ENCODE results near the gene PTPN4. TPM values are rescaled to one million over a fixed set of nuclear protein-coding genes. Genes with fewer than 3 reads are reported as not detected.

The PTPN4 gene
- total RNA-seq, 1 donor, result 28.5 TPM

DNA sequence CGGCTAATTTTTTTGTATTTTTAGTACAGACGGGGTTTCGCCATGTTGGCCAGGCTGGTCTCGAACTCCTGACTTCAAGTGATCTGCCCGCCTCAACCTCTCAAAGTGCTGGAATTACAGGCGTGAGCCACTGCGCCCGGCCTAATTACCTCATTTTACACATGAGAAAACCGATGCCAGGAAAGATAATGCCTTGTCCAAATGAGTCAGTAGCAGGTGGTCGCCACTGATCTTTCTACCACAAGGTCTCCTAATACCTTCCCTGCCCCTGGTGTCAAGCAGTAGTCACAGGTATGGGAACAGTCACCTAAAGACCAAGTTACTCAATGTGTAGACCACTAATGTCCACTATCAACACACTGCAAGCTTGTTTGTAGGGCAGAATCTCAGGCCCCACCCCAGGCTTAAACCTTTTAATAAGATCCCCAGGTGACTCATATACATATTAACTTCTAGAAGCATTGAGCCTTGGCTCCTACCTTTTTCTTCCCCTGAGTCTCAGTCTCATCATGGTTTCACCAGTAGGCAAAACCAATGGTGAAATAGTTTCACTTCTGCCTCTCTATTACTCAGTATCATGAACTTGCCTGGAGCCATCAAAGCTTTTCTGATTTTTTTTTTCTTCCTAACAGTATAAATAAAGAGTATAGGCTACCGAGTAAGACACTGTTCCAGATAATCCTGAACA is 246.3 kb downstream of the PTPN4 start:
- TF ChIP-seq, protein P1, sequence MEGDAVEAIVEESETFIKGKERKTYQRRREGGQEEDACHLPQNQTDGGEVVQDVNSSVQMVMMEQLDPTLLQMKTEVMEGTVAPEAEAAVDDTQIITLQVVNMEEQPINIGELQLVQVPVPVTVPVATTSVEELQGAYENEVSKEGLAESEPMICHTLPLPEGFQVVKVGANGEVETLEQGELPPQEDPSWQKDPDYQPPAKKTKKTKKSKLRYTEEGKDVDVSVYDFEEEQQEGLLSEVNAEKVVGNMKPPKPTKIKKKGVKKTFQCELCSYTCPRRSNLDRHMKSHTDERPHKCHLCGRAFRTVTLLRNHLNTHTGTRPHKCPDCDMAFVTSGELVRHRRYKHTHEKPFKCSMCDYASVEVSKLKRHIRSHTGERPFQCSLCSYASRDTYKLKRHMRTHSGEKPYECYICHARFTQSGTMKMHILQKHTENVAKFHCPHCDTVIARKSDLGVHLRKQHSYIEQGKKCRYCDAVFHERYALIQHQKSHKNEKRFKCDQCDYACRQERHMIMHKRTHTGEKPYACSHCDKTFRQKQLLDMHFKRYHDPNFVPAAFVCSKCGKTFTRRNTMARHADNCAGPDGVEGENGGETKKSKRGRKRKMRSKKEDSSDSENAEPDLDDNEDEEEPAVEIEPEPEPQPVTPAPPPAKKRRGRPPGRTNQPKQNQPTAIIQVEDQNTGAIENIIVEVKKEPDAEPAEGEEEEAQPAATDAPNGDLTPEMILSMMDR (IDR thresholded peaks at IDR 0.05; ENCODE audit: insufficient read depth, low read depth, low read length), result no peak
- H3K4me3 ChIP-seq (ENCODE audit: low read depth, low read length), result no peak overlapping the region

DNA sequence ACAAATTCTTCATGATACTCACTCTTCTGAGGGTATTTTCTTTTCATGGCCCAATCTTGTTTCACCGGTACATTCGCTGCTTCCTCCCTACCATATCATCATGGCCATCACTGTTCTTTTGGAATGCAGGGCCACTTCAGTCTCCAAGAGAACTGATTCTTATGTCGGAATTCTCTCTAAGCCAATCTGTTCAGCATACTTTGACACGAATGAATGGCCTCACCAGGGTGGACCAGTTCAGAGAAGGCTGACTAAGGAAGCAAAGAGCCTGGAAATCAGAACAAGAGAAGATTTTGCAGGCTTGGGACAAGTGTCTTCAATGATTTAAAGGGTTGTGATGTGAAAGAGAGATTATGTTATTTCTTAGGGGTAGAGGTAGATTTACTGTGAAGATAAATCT is 248.1 kb downstream of the PTPN4 start:
- no peak for DNase-seq (ENCODE audit: low read depth)
- TF ChIP-seq, protein P1 (IDR thresholded peaks at IDR 0.05; ENCODE audit: insufficient read depth, low read depth, low read length), result no peak
- no peak overlapping the region for H3K4me3 ChIP-seq (ENCODE audit: low read depth, low read length)

More for the DNA sequence above, 246.3 kb downstream of the PTPN4 start:
- DNase-seq (ENCODE audit: low read depth), result no peak

DNA sequence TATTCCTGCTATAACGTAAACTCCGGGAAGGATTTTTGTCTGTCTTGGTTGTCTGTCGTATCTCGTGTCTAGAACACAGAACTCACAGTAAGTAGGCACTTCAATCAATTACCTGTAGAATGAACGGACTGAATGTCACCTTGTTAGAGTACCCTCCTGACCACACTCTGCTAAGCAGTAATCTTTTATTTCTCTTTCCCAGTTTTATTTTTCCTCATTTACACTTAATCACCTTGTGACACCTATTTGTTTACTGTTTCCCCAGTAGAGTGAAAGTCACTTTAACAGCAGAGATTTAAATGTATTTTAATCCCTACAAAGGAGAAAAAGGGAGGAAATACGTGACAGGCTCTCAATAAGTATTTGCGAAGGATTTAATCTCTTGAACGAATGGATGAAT is 252.6 kb downstream of the PTPN4 start:
- TF ChIP-seq, protein P1 (IDR thresholded peaks at IDR 0.05; ENCODE audit: insufficient read depth, low read depth, low read length), result no peak
- no peak for DNase-seq (ENCODE audit: low read depth)

GRCh38 chr2:120012771-120013596 is 253.3 kb downstream of the PTPN4 start, which contains the start of gene EPB41L5:
Gene EPB41L5 (plus strand): TSS chr2:120013077. CDS start chr2:120019085, 6,008 bp downstream.
- H3K4me3 ChIP-seq (ENCODE audit: low read depth, low read length), result peak within 1 kb of the TSS; percentile 85
- TF ChIP-seq, protein P1 (IDR thresholded peaks at IDR 0.05; ENCODE audit: insufficient read depth, low read depth, low read length), result peak; percentile 6
- peak; percentile 96 for DNase-seq (ENCODE audit: low read depth)

More for the DNA sequence above, 252.6 kb downstream of the PTPN4 start:
- H3K4me3 ChIP-seq (ENCODE audit: low read depth, low read length), result peak overlapping the region; percentile 85

DNA sequence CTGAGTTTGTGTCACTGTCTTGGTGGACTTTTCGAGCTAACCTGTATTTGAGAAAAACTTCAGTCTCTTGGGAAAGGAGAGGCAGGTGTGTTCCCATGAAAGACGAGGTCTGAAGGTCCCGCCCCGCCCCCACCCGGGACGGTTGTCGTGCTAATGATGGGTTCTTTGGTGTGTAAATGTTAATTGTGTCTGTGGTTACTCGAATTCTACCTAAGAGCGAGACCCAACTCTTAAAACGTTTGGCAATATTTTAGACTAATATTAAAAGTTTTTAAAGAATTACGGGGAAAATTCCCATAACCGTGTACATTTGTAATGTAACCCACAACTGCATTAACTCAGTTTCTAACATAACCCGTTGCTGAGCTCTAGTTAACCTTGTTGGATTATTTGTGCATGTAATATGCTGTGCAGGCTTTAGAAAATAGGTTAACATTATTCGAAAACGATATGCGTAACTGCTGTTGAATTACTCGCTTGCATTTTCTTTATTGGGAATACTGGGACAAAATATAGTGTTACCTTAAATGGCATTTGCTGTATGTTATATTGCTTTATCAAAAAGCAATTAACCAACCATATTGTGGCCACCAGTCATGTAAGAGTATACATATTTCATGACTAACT is 254.0 kb downstream of the PTPN4 start:
- no peak for DNase-seq (ENCODE audit: low read depth)
- TF ChIP-seq, protein P1 (IDR thresholded peaks at IDR 0.05; ENCODE audit: insufficient read depth, low read depth, low read length), result no peak
- H3K4me3 ChIP-seq (ENCODE audit: low read depth, low read length), result peak overlapping the region; percentile 85

DNA sequence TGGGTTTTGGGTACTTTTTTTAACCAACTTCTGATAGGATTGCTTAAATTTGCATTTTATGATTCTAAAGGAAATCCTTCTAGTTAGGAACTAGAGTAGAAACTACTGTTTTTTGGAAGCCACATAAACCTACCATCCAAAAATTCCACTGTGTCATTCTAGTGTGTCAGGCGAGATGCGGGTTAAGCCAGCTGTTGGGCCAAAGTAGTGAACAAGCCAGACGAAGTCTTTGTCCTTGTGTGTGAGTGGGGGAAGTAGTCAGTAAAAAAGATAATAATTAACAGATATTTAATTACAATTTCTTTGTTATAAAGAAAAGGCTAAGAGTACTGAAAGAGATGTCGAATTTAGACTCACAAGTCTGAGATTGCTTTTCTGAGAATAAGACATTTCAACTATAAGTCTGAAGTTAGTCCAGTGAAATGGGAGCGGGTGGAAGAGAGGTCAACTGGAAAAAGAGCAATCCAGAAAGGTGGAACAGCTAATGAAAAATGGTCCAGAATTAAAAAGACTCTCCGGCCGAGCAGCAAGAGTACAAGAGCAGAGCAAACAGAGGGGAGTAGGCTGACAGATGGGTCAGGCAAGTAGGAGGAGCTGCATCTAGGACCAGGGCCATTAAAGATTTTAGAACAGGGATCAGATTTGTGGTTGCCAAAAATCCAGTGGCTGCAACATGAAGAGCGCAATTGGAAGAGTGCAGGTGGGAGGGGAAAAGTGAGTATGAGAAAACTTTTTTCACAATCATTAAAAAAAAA is 254.7 kb downstream of the PTPN4 start:
- DNase-seq (ENCODE audit: low read depth), result no peak
- H3K4me3 ChIP-seq (ENCODE audit: low read depth, low read length), result peak overlapping the region; percentile 85
- TF ChIP-seq, protein P1 (IDR thresholded peaks at IDR 0.05; ENCODE audit: insufficient read depth, low read depth, low read length), result no peak

Measured in fibroblast of villous mesenchyme (primary cell).